Kidney glomerular epithelial cell (primary cell): Measurements from ENCODE around the gene LRRC41.
"Not testable (repeated sequence)": the region's sequence is repeated elsewhere in the genome, so short reads cannot be mapped to it uniquely, and the experiment has no call there.

ENCODE experiments used
- DNase-seq: peaks from one replicate; lab custom pipeline; 2025; lab: John Stamatoyannopoulos, UW

The LRRC41 gene

GRCh38 chr1:46284597-46285564, 18.5 kb downstream of the LRRC41 start:
- no peak for DNase-seq

DNA sequence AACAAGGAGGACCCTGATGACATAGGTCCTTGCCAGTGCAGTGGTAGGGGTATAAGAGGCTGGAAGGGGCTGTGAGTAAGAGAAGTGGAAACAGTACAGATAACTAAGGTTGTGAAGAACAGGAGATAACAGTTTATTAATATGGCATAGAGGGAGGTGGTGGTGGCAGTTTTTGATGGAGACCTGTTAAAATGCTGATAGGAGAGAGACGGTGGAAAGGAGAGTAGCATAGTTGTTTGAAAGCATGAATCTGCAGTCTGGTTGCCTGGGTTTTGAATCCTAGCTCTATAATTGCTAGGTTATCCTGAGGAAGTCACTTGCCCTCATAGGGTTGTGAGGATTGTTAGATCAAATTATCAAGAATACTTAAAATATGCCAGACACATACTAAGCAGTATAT, 19.4 kb downstream of the LRRC41 start:
- no peak for DNase-seq

- no peak for DNase-seq
These were observed 22.4 kb downstream of the LRRC41 start for GRCh38 chr1:46281021-46281420.

GRCh38 chr1:46280092-46280491, 23.3 kb downstream of the LRRC41 start:
- DNase-seq = no peak

DNA sequence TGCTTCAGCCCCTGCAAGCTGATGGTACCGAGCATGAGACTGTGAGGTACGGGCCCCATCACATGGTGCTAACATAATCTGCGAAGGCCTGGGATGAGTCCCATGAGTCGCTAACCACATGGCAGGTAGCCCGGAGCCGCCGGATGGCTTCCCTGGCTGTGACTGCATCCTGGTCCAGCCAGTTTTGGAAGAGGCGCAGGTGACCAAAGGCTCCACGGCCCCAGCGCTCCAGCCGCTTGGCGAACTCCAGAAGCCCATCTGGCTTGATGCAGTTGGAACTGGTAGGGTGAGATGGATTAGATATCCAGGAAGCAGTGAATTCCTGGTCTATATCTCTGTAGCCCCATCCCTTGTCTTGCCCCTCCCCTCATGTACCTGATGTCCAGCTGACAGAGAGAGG, 24.6 kb downstream of the LRRC41 start:
- no peak for DNase-seq

GRCh38 chr1:46277658-46278373, 25.6 kb downstream of the LRRC41 start:
- no peak for DNase-seq

DNA sequence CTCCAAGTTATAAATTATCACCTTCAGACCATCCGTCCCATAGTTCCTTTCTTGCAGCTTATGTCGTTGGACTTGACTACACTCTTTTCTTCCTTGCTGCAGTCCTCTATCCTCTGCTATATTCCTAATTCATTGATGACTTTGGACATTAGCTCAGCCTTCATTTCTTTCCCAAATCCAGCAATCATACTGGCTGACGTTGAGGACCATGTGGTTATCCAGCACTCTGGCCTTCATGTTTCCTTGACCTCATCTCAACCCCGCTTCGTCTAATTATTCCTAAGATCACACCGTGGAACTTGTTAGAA, 28.4 kb downstream of the LRRC41 start:
- no peak for DNase-seq

DNA sequence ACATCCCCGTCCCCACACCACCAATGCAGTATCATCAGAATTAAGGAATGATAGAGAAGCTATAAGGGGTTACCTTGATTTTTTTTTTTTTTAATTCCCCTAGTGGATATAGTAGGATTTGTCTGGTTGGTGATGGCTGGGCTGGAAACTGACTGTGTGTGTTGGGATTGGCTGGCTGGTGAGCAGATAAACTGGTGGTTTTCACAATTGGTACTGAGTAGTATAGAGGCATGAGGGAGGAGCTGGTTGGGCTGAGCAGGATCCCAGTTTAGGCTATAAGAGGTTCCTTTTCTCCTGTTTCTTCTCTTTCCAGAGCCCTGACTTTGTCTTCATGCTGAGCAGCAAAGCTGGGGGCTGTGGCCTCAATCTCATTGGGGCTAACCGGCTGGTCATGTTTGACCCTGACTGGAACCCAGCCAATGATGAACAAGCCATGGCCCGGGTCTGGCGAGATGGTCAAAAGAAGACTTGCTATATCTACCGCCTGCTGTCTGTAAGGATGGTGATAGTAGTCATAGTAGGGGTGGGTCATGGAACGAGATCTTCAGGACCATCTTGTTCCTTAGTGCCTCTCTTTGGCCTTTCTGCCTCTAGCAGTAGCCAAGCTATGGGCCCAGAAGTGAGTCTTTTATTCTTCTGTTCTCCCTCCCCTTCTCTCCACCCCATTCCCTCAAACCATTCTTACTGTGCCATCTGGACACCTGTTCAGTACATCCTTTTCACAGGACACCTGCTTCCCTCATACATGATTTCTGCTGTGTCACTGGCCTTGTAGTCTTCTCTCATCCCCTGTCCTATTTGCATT, 29.0 kb downstream of the LRRC41 start:
- no peak for DNase-seq

DNA sequence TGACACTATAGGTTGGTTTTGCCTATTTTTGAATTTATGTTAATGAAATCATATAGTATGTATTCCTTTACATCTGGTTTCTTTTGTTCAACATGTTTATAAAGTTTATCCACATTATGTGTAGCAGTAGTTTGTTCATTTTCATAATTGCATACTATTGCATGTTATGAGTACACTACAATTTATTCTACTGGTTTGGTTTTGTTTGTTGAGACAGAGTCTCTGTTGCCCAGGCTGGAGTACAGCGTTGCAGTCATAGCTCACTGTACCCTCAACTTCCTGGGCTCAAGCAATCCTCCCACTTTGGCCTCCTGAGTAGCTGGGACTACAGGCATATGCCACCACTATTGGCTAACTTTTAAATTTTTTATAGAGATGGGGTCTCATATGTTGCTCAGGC, 34.8 kb downstream of the LRRC41 start:
- no peak for DNase-seq

DNA sequence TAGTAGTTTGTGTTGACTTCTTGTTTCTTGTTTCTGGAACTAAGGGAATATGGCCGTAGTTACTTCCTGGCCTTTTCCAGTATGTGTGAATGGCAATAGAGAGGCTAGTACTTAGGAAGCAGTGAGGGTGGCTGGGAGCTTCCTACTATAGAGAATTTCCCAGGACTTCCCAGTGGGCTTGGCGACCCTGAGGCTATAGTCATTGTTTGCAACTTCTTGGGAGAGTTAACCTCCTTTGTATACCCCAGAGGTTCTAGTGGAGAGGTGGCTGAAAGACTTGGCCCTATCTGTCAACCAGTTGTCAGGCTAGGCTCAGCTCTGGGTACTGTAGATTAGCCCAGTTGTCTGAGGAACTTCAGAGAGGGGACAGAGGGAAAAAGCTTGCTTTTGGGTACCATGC, 40.3 kb downstream of the LRRC41 start:
- DNase-seq = no peak

DNA sequence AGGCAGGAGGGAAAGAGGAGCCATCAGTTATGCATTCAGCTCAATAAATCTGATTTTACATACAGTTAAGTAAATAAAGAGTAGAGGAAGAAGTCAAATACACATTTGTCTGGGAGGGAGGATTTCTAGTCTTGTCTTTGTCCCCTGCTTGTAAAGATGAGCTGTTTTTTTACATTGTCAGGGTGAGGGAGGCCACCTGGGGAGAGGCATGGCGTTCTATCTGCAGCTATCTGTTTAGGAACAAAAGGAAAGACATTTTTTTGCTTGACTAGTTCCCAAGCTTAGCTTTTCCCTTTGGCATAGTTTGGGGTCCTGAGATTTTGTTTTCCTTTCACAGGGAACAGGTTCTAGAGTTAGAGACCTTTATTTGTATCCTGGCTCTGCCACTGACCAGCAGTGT, 40.9 kb downstream of the LRRC41 start:
- no peak for DNase-seq

- no peak for DNase-seq
These were observed 46.9 kb downstream of the LRRC41 start for GRCh38 chr1:46256523-46256922.

GRCh38 chr1:46254668-46255067, 48.7 kb downstream of the LRRC41 start:
- DNase-seq = no peak

- no peak for DNase-seq
These were observed 55.1 kb downstream of the LRRC41 start for GRCh38 chr1:46248122-46248920.

GRCh38 chr1:46247436-46248121, 55.8 kb downstream of the LRRC41 start, which contains the start of gene RAD54L:
Gene RAD54L (plus strand): TSS chr1:46247763. CDS start chr1:46248406, 643 bp downstream.
- peak; percentile 97 for DNase-seq

DNA sequence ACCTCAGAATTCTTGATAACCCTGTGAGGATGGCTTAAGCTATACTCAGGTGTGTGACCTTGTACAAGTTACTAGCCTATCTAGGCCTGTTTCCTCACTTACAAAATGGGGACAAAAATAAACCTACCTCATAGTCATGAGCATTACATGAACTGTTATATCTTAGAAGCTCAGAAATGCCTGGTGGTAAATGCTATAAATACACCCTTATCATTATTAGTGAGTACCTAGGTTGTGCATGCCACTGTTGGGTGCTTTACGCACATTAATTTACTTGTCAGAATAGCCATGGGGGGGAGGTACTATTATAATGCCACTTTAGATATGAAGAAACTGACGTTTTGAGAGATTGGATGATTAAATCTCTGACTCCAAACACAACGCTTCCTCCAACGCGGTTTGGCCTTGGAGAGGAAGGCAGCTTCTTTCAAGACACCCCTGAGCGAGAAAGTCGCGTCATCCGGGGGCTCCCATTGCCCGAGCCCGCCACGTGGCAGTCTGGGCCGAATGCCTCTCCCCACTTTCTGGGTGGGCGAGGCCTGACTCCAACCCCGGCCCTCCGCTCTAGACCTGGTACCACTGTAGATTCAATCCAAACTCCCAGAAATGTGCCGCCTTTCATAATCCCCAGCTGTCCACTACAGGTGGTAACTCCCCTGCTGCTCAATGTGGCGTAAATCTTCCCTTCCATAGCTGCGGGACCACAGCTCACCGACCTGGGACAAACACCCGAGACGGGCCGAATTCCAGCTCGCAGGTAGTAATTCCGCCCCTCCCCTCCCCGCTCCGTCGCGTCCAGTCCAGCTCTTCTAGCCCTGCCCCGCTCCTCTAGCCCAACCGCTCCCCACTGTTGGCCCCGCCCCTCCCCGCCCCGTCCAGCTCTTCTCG, 56.6 kb downstream of the LRRC41 start:
- DNase-seq = peak; percentile 70

DNA sequence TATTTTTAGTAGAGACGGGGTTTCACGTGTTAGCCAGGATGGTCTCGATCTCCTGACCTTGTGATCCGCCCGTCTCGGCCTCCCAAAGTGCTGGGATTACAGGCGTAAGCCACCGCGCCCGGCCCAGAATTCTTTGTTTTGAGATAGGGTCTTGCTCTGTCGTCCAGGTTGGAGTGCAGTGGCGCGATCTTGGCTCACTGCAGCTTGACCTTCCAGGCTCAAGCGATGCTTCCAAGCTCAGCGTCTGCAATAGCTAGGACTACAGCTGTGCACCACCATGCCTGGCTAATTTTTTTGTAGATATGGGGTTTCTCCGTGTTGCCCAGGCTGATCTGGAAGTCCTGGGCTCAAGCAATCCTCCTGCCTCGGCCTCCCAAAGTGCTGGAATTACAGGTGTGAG, 57.3 kb downstream of the LRRC41 start:
- DNase-seq = not testable (repeated sequence)

DNA sequence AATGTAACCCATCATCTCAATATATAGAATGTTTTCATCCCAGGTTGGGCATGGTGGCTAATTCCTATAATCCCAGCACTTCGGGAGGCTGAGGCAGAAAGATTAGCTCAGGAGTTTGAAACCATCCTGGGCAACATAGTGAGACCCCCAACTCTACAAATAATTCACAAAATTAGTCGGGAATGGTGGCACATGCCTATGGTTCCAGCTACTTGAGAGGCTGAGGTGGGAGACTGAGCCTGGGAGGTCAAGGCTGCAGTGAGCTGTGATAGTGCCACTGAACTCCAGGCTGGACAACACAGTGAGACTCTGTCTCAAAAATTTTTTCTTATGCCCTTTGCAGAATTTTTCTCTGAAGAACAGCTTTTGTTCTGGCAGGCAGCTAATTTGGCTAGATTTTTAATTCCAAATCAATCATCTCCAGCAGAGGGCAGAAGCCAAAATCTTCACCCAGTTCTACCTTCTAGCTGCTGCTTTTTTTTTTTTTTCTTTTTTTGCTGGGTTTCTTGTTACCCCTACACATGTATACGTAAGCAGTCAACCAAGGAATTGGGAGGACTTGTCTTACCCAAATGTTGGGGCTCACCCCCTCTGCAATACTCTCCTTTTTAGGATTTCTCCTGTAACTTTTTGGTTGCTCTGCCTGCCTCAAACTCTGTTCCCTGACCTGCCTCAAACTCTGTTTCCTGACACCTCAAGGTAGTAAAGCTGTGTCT, 58.6 kb downstream of the LRRC41 start:
- no peak for DNase-seq

GRCh38 chr1:46243831-46244230, 59.6 kb downstream of the LRRC41 start:
- DNase-seq = not testable (repeated sequence)
